T-cell (primary cell): ENCODE data around the gene FAM184A. TPM values are rescaled to one million over a fixed set of nuclear protein-coding genes. Genes with fewer than 3 reads are reported as not detected.
"Not testable (repeated sequence)": the region's sequence is repeated elsewhere in the genome, so short reads cannot be mapped to it uniquely, and the experiment has no call there.

ENCODE experiments used
- ATAC-seq, 4 experiments: fragments of 200-7000 bp in 3 of 4; fragments of 150-1000 bp in 1 of 4; cut with Tn5 transposase; replicated peaks in 1 of 4; 1 replicate in 3 of 4; 2 replicates in 1 of 4; pipeline ENCODE4 v1.10.0; 2021; ENCODE audit warnings: moderate library complexity in 3 of 4, mild to moderate bottlenecking in 2 of 4, moderate number of reproducible peaks in 1 of 4
- CTCF ChIA-PET, 2 donors: fragments of 300-600 bp; sonication (Branson Sonifier 250); formaldehyde crosslinking; loops; one replicate each; lab custom pipeline; 2022; ENCODE audit warnings: antibody characterized with exemption in 2 of 2; lab: Charles Lee
- POLR2A ChIA-PET, 2 donors: fragments of 300-600 bp; sonication (Branson Sonifier 250); formaldehyde crosslinking; loops; one replicate each; lab custom pipeline; 2022; ENCODE audit warnings: antibody characterized with exemption in 2 of 2; lab: Charles Lee
- DNase-seq, 35 experiments: peaks; one replicate each; pipeline versions ENCODE4 v3.0.0 to v3.0.0-alpha.2; 2013 to 2023
- H3K27ac ChIP-seq: one replicate; pipeline ENCODE4 v1.5.1; 2013; ENCODE audit warnings: low read length
- H3K27me3 ChIP-seq, 2 experiments: replicated peaks in 1 of 2; 1 replicate in 1 of 2; 2 replicates in 1 of 2; pipeline versions ENCODE4 v1.6.1 to v1.7.0; 2013; ENCODE audit warnings: low read length in 1 of 2, mixed read lengths in 1 of 2; ENCODE audit not compliant: control insufficient read depth in 2 of 2, insufficient read depth in 2 of 2; ENCODE audit errors: extremely low read depth in 1 of 2
- H3K36me3 ChIP-seq, 2 donors: 1 replicate in 1 of 2; 2 replicates in 1 of 2; pipeline versions ENCODE4 v1.6.1 to v1.7.0; 2013; ENCODE audit warnings: low read length in 1 of 2; ENCODE audit not compliant: control insufficient read depth in 2 of 2, insufficient read depth in 1 of 2; ENCODE audit errors: extremely low read depth in 1 of 2
- H3K4me1 ChIP-seq, 2 experiments: 1 replicate in 1 of 2; 2 replicates in 1 of 2; pipeline versions ENCODE4 v1.6.1 to v1.7.0; 2013; ENCODE audit warnings: low read length in 2 of 2, mixed read lengths in 1 of 2; ENCODE audit not compliant: insufficient read depth in 2 of 2, control insufficient read depth in 1 of 2; ENCODE audit errors: extremely low read depth in 1 of 2
- H3K4me3 ChIP-seq, 2 donors: 1 replicate in 1 of 2; 2 replicates in 1 of 2; pipeline versions ENCODE4 v1.5.1 to v1.7.0; 2013; ENCODE audit warnings: mild to moderate bottlenecking in 2 of 2, low read length in 1 of 2, moderate library complexity in 1 of 2; ENCODE audit not compliant: control insufficient read depth in 1 of 2; ENCODE audit errors: extremely low read depth in 1 of 2
- H3K9me3 ChIP-seq: 2 replicates; pipeline ENCODE4 v1.7.0; 2013
- H3K27ac Mint-ChIP-seq, 2 donors: one replicate each; pipeline ENCODE4 v1.8.0; 2020 to 2021; ENCODE audit warnings: mild to moderate bottlenecking in 2 of 2, mixed read lengths in 2 of 2
- H3K27me3 Mint-ChIP-seq, 2 donors: one replicate each; pipeline ENCODE4 v1.8.0; 2021 to 2022; ENCODE audit warnings: mixed read lengths in 2 of 2
- H3K36me3 Mint-ChIP-seq: one replicate; pipeline ENCODE4 v1.8.0; 2021; ENCODE audit warnings: mixed read lengths
- H3K4me1 Mint-ChIP-seq, 3 donors: one replicate each; pipeline ENCODE4 v1.8.0; 2020 to 2022; ENCODE audit warnings: mixed read lengths in 3 of 3, mild to moderate bottlenecking in 1 of 3
- H3K4me3 Mint-ChIP-seq, 3 donors: one replicate each; pipeline ENCODE4 v1.8.0; 2020 to 2022; ENCODE audit warnings: mild to moderate bottlenecking in 3 of 3, mixed read lengths in 3 of 3, moderate library complexity in 3 of 3
- H3K9me3 Mint-ChIP-seq, 3 donors: one replicate each; pipeline ENCODE4 v1.8.0; 2020 to 2022; ENCODE audit warnings: mixed read lengths in 3 of 3
- WGBS: methylation state at CpG from one replicate; pipeline ENCODE4 v1.1.5; 2013; ENCODE audit warnings: missing lambda C conversion rate; ENCODE audit not compliant: insufficient coverage; 5-methylcytosine and 5-hydroxymethylcytosine counted together
- total RNA-seq, 35 experiments: library from RNA in 6 of 35; stranded (reverse) in 6 of 35; fragments of 120-200 nt in 1 of 35; gene quantifications; one replicate each; pipeline versions ENCODE4 v1.2.1 to v1.2.4 and lab custom pipeline; 2013 to 2026

Gene FAM184A
- total RNA-seq, 5 donors from 2014 or later (not counting 1 experiment from before 2014, with no cell fraction given): 3.6 to 6.4 (median 5.1) TPM

- H3K27ac Mint-ChIP-seq: no peak overlapping the region
- CTCF ChIA-PET: interaction anchor here in 1 of 2 donors (0.8 kb wide), 1 partner anchor 69 kb away, joined by 3 read pairs; no protein-coding TSS in a partner anchor
Observed at GRCh38 chr6:119105282-119105681, 26.8 kb upstream of the FAM184A start.

DNA sequence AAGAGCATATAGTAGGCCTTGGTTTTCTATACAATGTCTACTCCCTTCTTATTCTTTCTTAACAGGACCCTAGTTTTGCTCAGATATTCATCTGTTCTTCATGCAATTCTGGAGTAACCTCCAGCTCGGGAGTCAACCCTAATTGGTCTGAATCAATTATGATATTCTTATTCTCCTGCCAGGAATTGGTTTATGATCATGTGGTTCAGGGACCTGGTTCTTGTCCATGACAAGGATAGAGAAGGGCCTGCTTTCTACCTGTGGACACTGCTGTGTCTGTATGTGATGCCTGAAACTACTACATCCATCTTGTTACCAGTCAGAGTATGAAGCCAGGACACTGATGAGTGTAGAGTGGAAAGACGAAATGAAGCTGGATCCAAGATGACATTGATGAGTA lies 24.4 kb upstream of the FAM184A start:
- H3K9me3 ChIP-seq: no peaks in the 10 kb centered on the region

More at GRCh38 chr6:119105282-119105681, 26.8 kb upstream of the FAM184A start:
- Histone ChIP-seq H3K4me1 (no peaks in the 10 kb centered on the region), H3K4me3 (no peak overlapping the region), H3K36me3 (no peaks in the 10 kb centered on the region), H3K27ac (no peak overlapping the region), H3K9me3 (no peaks in the 10 kb centered on the region), H3K27me3 (no peaks in the 10 kb centered on the region)
- H3K9me3 Mint-ChIP-seq: no peaks in the 10 kb centered on the region
- H3K27me3 Mint-ChIP-seq: no peaks in the 10 kb centered on the region
- H3K4me1 Mint-ChIP-seq: peaks cover 6 to 11% (median 7%) of the 10 kb centered on the region in 3 donors
- DNase-seq: no peak
- no peak for ATAC-seq
- no peaks in the 10 kb centered on the region for H3K36me3 Mint-ChIP-seq
- WGBS: 20% methylated on average over 1 of the region's 5 CpGs
- no peak overlapping the region for H3K4me3 Mint-ChIP-seq
- POLR2A ChIA-PET: no interaction called here

DNA sequence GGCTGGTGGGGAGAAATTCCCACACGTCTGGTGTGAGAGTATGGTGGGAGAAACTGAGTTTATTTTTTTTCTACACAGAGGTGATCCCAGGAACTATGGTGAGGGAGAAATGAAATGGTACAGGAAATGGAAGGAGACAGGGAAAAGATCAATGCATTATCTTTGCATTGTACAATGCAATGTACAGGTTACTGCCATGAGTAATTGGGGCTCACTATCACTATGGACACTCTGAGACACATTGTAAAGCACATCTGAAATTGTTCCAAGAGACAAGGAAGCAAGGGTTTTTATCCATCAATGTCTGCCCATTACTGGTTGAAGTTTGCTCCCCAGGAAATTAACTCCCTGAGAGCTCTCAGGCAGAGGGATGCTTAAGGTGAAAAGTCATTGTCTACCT lies 21.7 kb upstream of the FAM184A start:
- POLR2A ChIA-PET: no interaction called here
- Histone ChIP-seq H3K9me3 (no peaks in the 10 kb centered on the region), H3K4me1 (peaks cover 2 to 5% of the 10 kb centered on the region in 2 experiments), H3K4me3 (no peak overlapping the region), H3K27me3 (no peaks in the 10 kb centered on the region), H3K36me3 (no peaks in the 10 kb centered on the region), H3K27ac (no peak overlapping the region)
- Mint-ChIP-seq H3K4me1 (peaks cover 17 to 21% (median 17%) of the 10 kb centered on the region in 3 donors), H3K27me3 (no peaks in the 10 kb centered on the region), H3K4me3 (no peak overlapping the region), H3K9me3 (no peaks in the 10 kb centered on the region), H3K27ac (no peak overlapping the region), H3K36me3 (no peaks in the 10 kb centered on the region)
- DNase-seq (no peak), ATAC-seq (no peak)
- WGBS: 88% methylated on average over 1 of the region's 1 CpG
- CTCF ChIA-PET: interaction anchor here in 1 of 2 donors (0.6 kb wide), 1 partner anchor 1650 kb away, joined by 5 read pairs; no protein-coding TSS in a partner anchor

More for the DNA sequence above, 24.4 kb upstream of the FAM184A start:
- Histone ChIP-seq H3K27me3 (no peaks in the 10 kb centered on the region), H3K4me1 (no peaks in the 10 kb centered on the region), H3K4me3 (no peak overlapping the region), H3K36me3 (no peaks in the 10 kb centered on the region), H3K27ac (no peak overlapping the region)
- ChIA-PET POLR2A (interaction anchor here (0.5 to 0.7 kb wide), 3 partner anchors 25 to 1933 kb away, joined by 3 to 5 read pairs (median 3); no protein-coding TSS in a partner anchor), CTCF (interaction anchor here (0.5 to 1.9 kb wide), 8 partner anchors 8 to 538 kb away, joined by 3 to 6 read pairs (median 4); no protein-coding TSS in a partner anchor)
- no peak overlapping the region for H3K4me3 Mint-ChIP-seq
- no peaks in the 10 kb centered on the region for H3K36me3 Mint-ChIP-seq
- WGBS: no CpG with 5 or more reads among the region's 2 CpGs
- peaks cover 0 to 5% (median 3%) of the 10 kb centered on the region in 3 donors for H3K4me1 Mint-ChIP-seq
- DNase-seq (no peak), ATAC-seq (no peak)
- H3K9me3 Mint-ChIP-seq: no peaks in the 10 kb centered on the region
- no peaks in the 10 kb centered on the region for H3K27me3 Mint-ChIP-seq
- H3K27ac Mint-ChIP-seq: no peak overlapping the region

GRCh38 chr6:119097815-119098361 lies 19.4 kb upstream of the FAM184A start:
- H3K36me3 ChIP-seq, POLR2A ChIA-PET, H3K27ac ChIP-seq, H3K27me3 ChIP-seq, ATAC-seq, H3K27me3 Mint-ChIP-seq, H3K4me3 ChIP-seq, H3K36me3 Mint-ChIP-seq, DNase-seq, H3K4me3 Mint-ChIP-seq, H3K4me1 ChIP-seq, H3K9me3 ChIP-seq, H3K9me3 Mint-ChIP-seq: not testable (repeated sequence)
- WGBS: no CpG with 5 or more reads among the region's 9 CpGs
- H3K27ac Mint-ChIP-seq: peak overlapping the region; percentile 30 to 31
- CTCF ChIA-PET: interaction anchor here in 1 of 2 donors (1.7 kb wide), 1 partner anchor 13 kb away, joined by 5 read pairs; no protein-coding TSS in a partner anchor
- peaks cover 17 to 31% (median 21%) of the 10 kb centered on the region in 3 donors for H3K4me1 Mint-ChIP-seq

DNA sequence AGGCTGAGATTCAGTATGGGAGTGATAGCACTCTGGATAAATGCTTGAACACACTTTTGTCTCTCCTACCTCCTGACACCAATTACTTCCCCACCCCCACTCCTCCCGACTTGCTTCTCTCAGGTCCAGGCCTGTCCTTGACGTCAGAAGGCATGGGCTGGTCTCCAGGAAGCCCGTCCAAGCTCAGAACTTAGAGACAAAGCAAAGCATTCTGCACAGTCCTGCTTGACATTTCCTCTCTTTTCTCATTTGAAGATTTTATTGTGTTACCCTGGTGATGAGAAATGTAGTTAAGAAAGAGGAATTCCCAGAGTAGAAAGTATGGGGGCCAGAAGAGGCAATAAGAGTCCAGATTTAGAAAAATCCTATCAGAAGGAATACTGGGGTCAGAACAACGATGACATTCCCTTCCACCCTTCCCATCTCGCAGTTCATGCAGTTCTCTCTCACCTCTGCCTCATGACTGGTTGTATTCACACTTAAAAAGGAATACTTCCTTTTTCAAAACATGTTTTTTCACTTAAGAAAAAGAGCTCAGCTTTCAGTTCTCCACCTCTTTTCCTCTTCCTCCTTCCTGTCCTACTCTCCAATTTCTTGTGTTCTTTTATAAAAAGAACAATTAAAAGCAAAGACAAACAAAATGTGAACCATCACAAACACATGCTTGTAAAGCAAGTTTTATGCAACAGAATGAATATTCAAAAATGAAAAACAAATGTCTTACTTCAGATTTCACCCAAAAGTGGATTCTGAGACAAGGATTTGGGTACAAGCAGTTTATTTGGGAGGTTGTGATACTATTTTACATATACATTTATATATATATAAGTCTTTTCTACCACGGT lies 18.5 kb upstream of the FAM184A start:
- H3K4me3 Mint-ChIP-seq: peak overlapping the region in 1 of 3 donors; percentile 1
- peaks cover 2 to 5% of the 10 kb centered on the region in 2 experiments for H3K4me1 ChIP-seq
- no peaks in the 10 kb centered on the region for H3K9me3 Mint-ChIP-seq
- H3K27me3 ChIP-seq: no peaks in the 10 kb centered on the region
- no peaks in the 10 kb centered on the region for H3K27me3 Mint-ChIP-seq
- ATAC-seq: peak in 2 of 4 experiments; percentile 29 to 60
- no peaks in the 10 kb centered on the region for H3K36me3 Mint-ChIP-seq
- DNase-seq: peak in 1 of 35 experiments; percentile 8
- H3K4me3 ChIP-seq: no peak overlapping the region
- no peak overlapping the region for H3K27ac ChIP-seq
- CTCF ChIA-PET: no interaction called here
- H3K4me1 Mint-ChIP-seq: peaks cover 17 to 31% (median 21%) of the 10 kb centered on the region in 3 donors
- H3K27ac Mint-ChIP-seq: peak overlapping the region; percentile 62 to 71
- POLR2A ChIA-PET: no interaction called here
- no peaks in the 10 kb centered on the region for H3K36me3 ChIP-seq
- 18% methylated on average over 4 of the region's 6 CpGs for WGBS
- no peaks in the 10 kb centered on the region for H3K9me3 ChIP-seq

DNA sequence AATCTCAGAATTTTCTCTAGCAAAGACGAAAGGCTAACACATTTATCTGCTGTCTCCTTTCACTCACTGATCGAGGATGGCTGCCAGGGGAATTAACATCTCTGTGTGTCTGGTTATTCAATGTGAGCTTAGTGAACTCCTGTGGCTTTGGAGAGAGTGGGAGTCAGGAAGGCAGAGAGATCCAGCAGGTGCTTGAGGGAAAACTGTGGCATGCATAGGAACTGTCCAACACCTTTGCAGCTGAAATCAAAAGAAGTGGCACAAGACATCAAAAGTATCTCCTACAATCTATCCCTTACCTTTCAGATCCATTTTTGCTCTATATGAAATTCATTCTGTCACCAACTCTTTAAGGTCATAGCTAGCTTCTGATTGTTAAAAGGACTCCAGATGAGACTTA lies 11.8 kb upstream of the FAM184A start:
- Mint-ChIP-seq H3K9me3 (no peaks in the 10 kb centered on the region), H3K27ac (no peak overlapping the region), H3K4me3 (no peak overlapping the region), H3K27me3 (peaks cover 0 to 3% of the 10 kb centered on the region in 2 donors), H3K4me1 (peaks cover 0 to 10% (median 4%) of the 10 kb centered on the region in 3 donors), H3K36me3 (no peaks in the 10 kb centered on the region)
- H3K9me3 ChIP-seq: no peaks in the 10 kb centered on the region
- POLR2A ChIA-PET: no interaction called here
- H3K4me1 ChIP-seq: no peaks in the 10 kb centered on the region
- CTCF ChIA-PET: no interaction called here
- H3K36me3 ChIP-seq: no peaks in the 10 kb centered on the region
- H3K27me3 ChIP-seq: no peaks in the 10 kb centered on the region
- no peak overlapping the region for H3K27ac ChIP-seq
- DNase-seq (no peak), ATAC-seq (no peak)
- WGBS: no CpG with 5 or more reads among the region's 2 CpGs
- H3K4me3 ChIP-seq: no peak overlapping the region
